ENCODE measurements around the gene SLAMF6. TPM values are rescaled to one million over a fixed set of nuclear protein-coding genes. Genes with fewer than 3 reads are reported as not detected.
A peak's percentile ranks its signal among the peaks of the same experiment; 100 is the strongest.
"Not testable (repeated sequence)": the region's sequence is repeated elsewhere in the genome, so short reads cannot be mapped to it uniquely, and the experiment has no call there.

The SLAMF6 gene
- total RNA-seq (60.0 TPM), polyA plus RNA-seq (100 to 1,000 TPM; 122 to 163 (median 141) TPM)

GRCh38 chr1:160522622-160523345 lies at the start of gene SLAMF6:
Gene SLAMF6 (minus strand): TSS chr1:160523255. CDS start chr1:160523192, 63 bp downstream.
- Mint-ChIP-seq H3K27ac (peak within 1 kb of the TSS; percentile 96 to 98 (median 97)), H3K4me3 (peak within 1 kb of the TSS; percentile 93 to 99 (median 96)), H3K36me3 (peaks cover 21% of the 10 kb centered on the region), H3K9me3 (peaks cover 0 to 22% (median 6%) of the 10 kb centered on the region in 7 donors), H3K27me3 (no peaks in the 10 kb centered on the region), H3K4me1 (peaks cover 27 to 68% (median 57%) of the 10 kb centered on the region in 4 donors)
- H3K27ac ChIP-seq (ENCODE audit: insufficient read depth, low read length, poor library complexity, severe bottlenecking) = peak within 1 kb of the TSS; percentile 79
- no peaks in the 10 kb centered on the region for H3K9me3 ChIP-seq (ENCODE audit: control insufficient read depth in 2 of 2, low read length in 2 of 2)
- H3K4me1 ChIP-seq (ENCODE audit: control insufficient read depth, insufficient read depth, low read length, poor library complexity, severe bottlenecking) = peaks cover 40% of the 10 kb centered on the region
- peaks cover 6% of the 10 kb centered on the region for H3K36me3 ChIP-seq (ENCODE audit: control insufficient read depth, insufficient read depth, low read length)
- H3K27me3 ChIP-seq (ENCODE audit: control insufficient read depth, insufficient read depth, low read length) = no peaks in the 10 kb centered on the region
- ATAC-seq (ENCODE audit: low read depth in 2 of 2) = peak; percentile 73 to 74
- peak; percentile 15 to 81 (median 62) for DNase-seq
- peak within 1 kb of the TSS; percentile 98 for H3K4me3 ChIP-seq (ENCODE audit: low read depth, low read length)

- Mint-ChIP-seq H3K36me3 (peaks cover 29% of the 10 kb centered on the region), H3K4me3 (peak overlapping the region in 3 of 4 donors; percentile 35 to 93 (median 76)), H3K27ac (peak overlapping the region; percentile 79 to 90 (median 86)), H3K27me3 (no peaks in the 10 kb centered on the region), H3K9me3 (peaks cover 0 to 5% (median 0%) of the 10 kb centered on the region in 7 donors), H3K4me1 (peaks cover 50 to 98% (median 78%) of the 10 kb centered on the region in 4 donors)
- Histone ChIP-seq H3K27me3 (ENCODE audit: control insufficient read depth, insufficient read depth, low read length) (no peaks in the 10 kb centered on the region), H3K9me3 (ENCODE audit: control insufficient read depth in 2 of 2, low read length in 2 of 2) (no peaks in the 10 kb centered on the region), H3K36me3 (ENCODE audit: control insufficient read depth, insufficient read depth, low read length) (peaks cover 12% of the 10 kb centered on the region), H3K27ac (ENCODE audit: insufficient read depth, low read length, poor library complexity, severe bottlenecking) (peak overlapping the region; percentile 21), H3K4me1 (ENCODE audit: control insufficient read depth, insufficient read depth, low read length, poor library complexity, severe bottlenecking) (peaks cover 96% of the 10 kb centered on the region), H3K4me3 (ENCODE audit: low read depth, low read length) (peak overlapping the region; percentile 22)
- ATAC-seq (ENCODE audit: low read depth in 2 of 2) (no peak), DNase-seq (no peak)
Measured at GRCh38 chr1:160570840-160571239, 47.8 kb upstream of the SLAMF6 start.

DNA sequence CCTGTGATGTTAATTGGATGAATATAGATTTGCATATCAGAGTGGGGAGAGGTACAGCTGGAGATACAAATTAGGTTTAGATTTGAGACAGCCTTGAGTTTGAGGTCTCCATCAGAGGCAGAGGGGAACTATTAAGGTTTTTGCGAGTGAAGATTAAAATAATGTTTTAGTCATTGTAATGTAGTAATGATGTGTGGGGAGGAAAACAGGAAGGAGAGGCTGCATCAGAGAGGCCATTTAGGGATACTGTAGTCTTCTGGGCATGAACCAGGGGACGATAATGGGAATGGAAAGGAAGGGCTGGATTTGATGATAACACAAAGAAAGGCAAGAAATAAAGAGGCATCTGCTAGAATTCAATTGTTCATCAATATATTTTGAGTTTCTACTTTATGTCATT lies 46.8 kb upstream of the SLAMF6 start:
- Histone ChIP-seq H3K27me3 (ENCODE audit: control insufficient read depth, insufficient read depth, low read length) (no peaks in the 10 kb centered on the region), H3K4me1 (ENCODE audit: control insufficient read depth, insufficient read depth, low read length, poor library complexity, severe bottlenecking) (peaks cover 96% of the 10 kb centered on the region), H3K9me3 (ENCODE audit: control insufficient read depth in 2 of 2, low read length in 2 of 2) (no peaks in the 10 kb centered on the region), H3K27ac (ENCODE audit: insufficient read depth, low read length, poor library complexity, severe bottlenecking) (peak overlapping the region; percentile 84), H3K36me3 (ENCODE audit: control insufficient read depth, insufficient read depth, low read length) (peaks cover 12% of the 10 kb centered on the region), H3K4me3 (ENCODE audit: low read depth, low read length) (peak overlapping the region; percentile 63)
- Mint-ChIP-seq H3K4me1 (peaks cover 40 to 98% (median 78%) of the 10 kb centered on the region in 4 donors), H3K27ac (peak overlapping the region; percentile 74 to 99 (median 86)), H3K4me3 (peak overlapping the region; percentile 24 to 64 (median 42)), H3K27me3 (no peaks in the 10 kb centered on the region), H3K36me3 (peaks cover 30% of the 10 kb centered on the region), H3K9me3 (peaks cover 0 to 5% (median 0%) of the 10 kb centered on the region in 7 donors)
- no peak for DNase-seq
- no peak for ATAC-seq (ENCODE audit: low read depth in 2 of 2)

GRCh38 chr1:160567858-160568682 lies 45.0 kb upstream of the SLAMF6 start:
- Histone ChIP-seq H3K4me1 (ENCODE audit: control insufficient read depth, insufficient read depth, low read length, poor library complexity, severe bottlenecking) (peaks cover 91% of the 10 kb centered on the region), H3K27me3 (ENCODE audit: control insufficient read depth, insufficient read depth, low read length) (no peaks in the 10 kb centered on the region), H3K36me3 (ENCODE audit: control insufficient read depth, insufficient read depth, low read length) (peaks cover 19% of the 10 kb centered on the region), H3K27ac (ENCODE audit: insufficient read depth, low read length, poor library complexity, severe bottlenecking) (peak overlapping the region; percentile 84), H3K4me3 (ENCODE audit: low read depth, low read length) (peak overlapping the region; percentile 70), H3K9me3 (ENCODE audit: control insufficient read depth in 2 of 2, low read length in 2 of 2) (peaks cover 0 to 4% of the 10 kb centered on the region in 2 experiments)
- H3K27me3 Mint-ChIP-seq = no peaks in the 10 kb centered on the region
- H3K9me3 Mint-ChIP-seq = peaks cover 0 to 8% (median 0%) of the 10 kb centered on the region in 7 donors
- peak overlapping the region; percentile 86 to 99 (median 95) for H3K27ac Mint-ChIP-seq
- H3K36me3 Mint-ChIP-seq = peaks cover 33% of the 10 kb centered on the region
- peaks cover 35 to 97% (median 72%) of the 10 kb centered on the region in 4 donors for H3K4me1 Mint-ChIP-seq
- peak overlapping the region; percentile 18 to 75 (median 60) for H3K4me3 Mint-ChIP-seq
- ATAC-seq (ENCODE audit: low read depth in 2 of 2) = peak; percentile 92 to 93
- peak; percentile 43 to 86 (median 68) for DNase-seq

- H3K36me3 Mint-ChIP-seq = peaks cover 38% of the 10 kb centered on the region
- no peak for DNase-seq
- peak overlapping the region; percentile 70 for H3K4me3 ChIP-seq (ENCODE audit: low read depth, low read length)
Measured at GRCh38 chr1:160567341-160567740, 44.3 kb upstream of the SLAMF6 start.

GRCh38 chr1:160565564-160565963 lies 42.5 kb upstream of the SLAMF6 start:
- no peaks in the 10 kb centered on the region for H3K27me3 ChIP-seq (ENCODE audit: control insufficient read depth, insufficient read depth, low read length)
- peak overlapping the region; percentile 29 for H3K4me3 ChIP-seq (ENCODE audit: low read depth, low read length)
- peaks cover 85% of the 10 kb centered on the region for H3K4me1 ChIP-seq (ENCODE audit: control insufficient read depth, insufficient read depth, low read length, poor library complexity, severe bottlenecking)
- H3K27ac ChIP-seq (ENCODE audit: insufficient read depth, low read length, poor library complexity, severe bottlenecking) = peak overlapping the region; percentile 84
- ATAC-seq (ENCODE audit: low read depth in 2 of 2) (no peak), DNase-seq (no peak)
- peaks cover 2 to 8% of the 10 kb centered on the region in 2 experiments for H3K9me3 ChIP-seq (ENCODE audit: control insufficient read depth in 2 of 2, low read length in 2 of 2)
- Mint-ChIP-seq H3K4me1 (peaks cover 47 to 98% (median 74%) of the 10 kb centered on the region in 4 donors), H3K4me3 (peak overlapping the region in 3 of 4 donors; percentile 54 to 66 (median 65)), H3K27ac (peak overlapping the region; percentile 34 to 95 (median 86)), H3K9me3 (peaks cover 0 to 13% (median 2%) of the 10 kb centered on the region in 7 donors), H3K27me3 (peaks cover 4% of the 10 kb centered on the region), H3K36me3 (peaks cover 24% of the 10 kb centered on the region)
- peaks cover 15% of the 10 kb centered on the region for H3K36me3 ChIP-seq (ENCODE audit: control insufficient read depth, insufficient read depth, low read length)

More at GRCh38 chr1:160567341-160567740, 44.3 kb upstream of the SLAMF6 start:
- ATAC-seq (ENCODE audit: low read depth in 2 of 2) = no peak
- H3K27ac ChIP-seq (ENCODE audit: insufficient read depth, low read length, poor library complexity, severe bottlenecking) = peak overlapping the region; percentile 84
- peaks cover 24% of the 10 kb centered on the region for H3K36me3 ChIP-seq (ENCODE audit: control insufficient read depth, insufficient read depth, low read length)
- Mint-ChIP-seq H3K9me3 (peaks cover 0 to 14% (median 2%) of the 10 kb centered on the region in 7 donors), H3K4me3 (peak overlapping the region in 3 of 4 donors; percentile 47 to 75 (median 66)), H3K27ac (peak overlapping the region; percentile 86 to 99 (median 95)), H3K4me1 (peaks cover 37 to 97% (median 74%) of the 10 kb centered on the region in 4 donors), H3K27me3 (no peaks in the 10 kb centered on the region)
- H3K4me1 ChIP-seq (ENCODE audit: control insufficient read depth, insufficient read depth, low read length, poor library complexity, severe bottlenecking) = peaks cover 84% of the 10 kb centered on the region
- H3K27me3 ChIP-seq (ENCODE audit: control insufficient read depth, insufficient read depth, low read length) = no peaks in the 10 kb centered on the region
- peaks cover 2 to 8% of the 10 kb centered on the region in 2 experiments for H3K9me3 ChIP-seq (ENCODE audit: control insufficient read depth in 2 of 2, low read length in 2 of 2)

- not testable (repeated sequence) for H3K27me3 ChIP-seq (ENCODE audit: control insufficient read depth, insufficient read depth, low read length); H3K27me3 Mint-ChIP-seq; H3K4me3 ChIP-seq (ENCODE audit: low read depth, low read length); ATAC-seq (ENCODE audit: low read depth in 2 of 2); DNase-seq; H3K9me3 ChIP-seq (ENCODE audit: control insufficient read depth in 2 of 2, low read length in 2 of 2)
- Mint-ChIP-seq H3K9me3 (peaks cover 0 to 13% (median 4%) of the 10 kb centered on the region in 7 donors), H3K4me1 (peaks cover 51 to 98% (median 80%) of the 10 kb centered on the region in 4 donors), H3K27ac (peak overlapping the region in 2 of 3 donors; percentile 23 to 93), H3K36me3 (peaks cover 18% of the 10 kb centered on the region), H3K4me3 (peak overlapping the region in 2 of 4 donors; percentile 8 to 81)
- Histone ChIP-seq H3K36me3 (ENCODE audit: control insufficient read depth, insufficient read depth, low read length) (peaks cover 11% of the 10 kb centered on the region), H3K4me1 (ENCODE audit: control insufficient read depth, insufficient read depth, low read length, poor library complexity, severe bottlenecking) (peaks cover 79% of the 10 kb centered on the region), H3K27ac (ENCODE audit: insufficient read depth, low read length, poor library complexity, severe bottlenecking) (peak overlapping the region; percentile 16)
Measured at GRCh38 chr1:160563230-160563629, 40.2 kb upstream of the SLAMF6 start.
